Measurements from ENCODE around the gene PCAT7. TPM values are rescaled to one million over a fixed set of nuclear protein-coding genes. Genes with fewer than 3 reads are reported as not detected.

PCAT7 gene
- total RNA-seq, 1 experiment from 2014 or later: 4.0 TPM

DNA sequence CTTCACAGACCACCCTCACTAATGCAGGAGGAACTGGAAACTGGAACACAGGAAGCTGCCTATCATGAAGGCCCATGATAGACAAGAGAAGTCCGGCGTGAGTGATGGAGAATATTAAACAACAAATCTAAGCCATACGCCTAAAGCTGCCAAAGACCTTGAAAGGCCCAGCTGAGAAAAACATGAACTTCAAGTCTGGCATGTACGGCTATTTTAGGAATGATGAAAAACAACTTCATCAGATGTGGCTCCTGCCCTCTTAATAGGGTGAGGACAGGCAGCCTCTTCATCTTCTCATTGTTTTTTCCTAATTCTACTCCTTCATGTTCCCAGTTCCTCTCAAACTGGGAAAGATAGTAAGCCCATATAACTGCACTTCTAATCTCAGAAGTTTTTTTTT, 64.1 kb downstream of the PCAT7 start:
- Mint-ChIP-seq H3K4me3 (no peak overlapping the region), H3K4me1 (no peaks in the 10 kb centered on the region), H3K27me3 (ENCODE audit: low read depth) (peaks cover 6% of the 10 kb centered on the region; the same call in 1 of the 2 replicates), H3K36me3 (ENCODE audit: insufficient read depth in 1 of 3, low read depth in 3 of 3) (peaks cover 0 to 3% (median 0%) of the 10 kb centered on the region in 3 experiments; a peak in 2 of 7 replicates), H3K9me3 (no peaks in the 10 kb centered on the region), H3K27ac (no peak overlapping the region; a peak in 1 of 7 replicates)
- H3K9me3 ChIP-seq (ENCODE audit: control insufficient read depth, low read depth, low read length): no peaks in the 10 kb centered on the region
- no peak overlapping the region for H2BK20ac ChIP-seq (ENCODE audit: low read depth, low read length, poor library complexity, severe bottlenecking)
- no peak for DNase-seq
- H3K79me2 ChIP-seq (ENCODE audit: insufficient read depth, low read length): no peaks in the 10 kb centered on the region; the same call in 1 of the 2 replicates
- H3K56ac ChIP-seq (ENCODE audit: insufficient read length, low read depth, low read length): no peak overlapping the region
- H3K27me3 ChIP-seq (ENCODE audit: insufficient read depth, low read length): no peaks in the 10 kb centered on the region
- H3K79me1 ChIP-seq (ENCODE audit: insufficient read depth, low read depth, low read length, poor library complexity, severe bottlenecking): no peaks in the 10 kb centered on the region
- no peak overlapping the region for H3T11ph ChIP-seq (ENCODE audit: low read length)
- no peak overlapping the region for H3K23ac ChIP-seq (ENCODE audit: insufficient read length, low read depth, low read length)
- H4K8ac ChIP-seq (replicated peaks; ENCODE audit: insufficient read length, low read depth, low read length): no peak overlapping the region
- H2BK120ac ChIP-seq (ENCODE audit: low read depth, low read length, poor library complexity, severe bottlenecking): no peak overlapping the region
- no peak overlapping the region for H2BK15ac ChIP-seq (ENCODE audit: low read depth, low read length)
- no peaks in the 10 kb centered on the region for H3K4me1 ChIP-seq (ENCODE audit: insufficient read depth, low read length)
- no peak overlapping the region for H3K18ac ChIP-seq (ENCODE audit: insufficient read length, low read depth, low read length)
- H4K20me1 ChIP-seq (ENCODE audit: control insufficient read depth, insufficient read depth, insufficient read length): no peaks in the 10 kb centered on the region
- H2AFZ ChIP-seq (ENCODE audit: low read length): no peak overlapping the region
- H3K27ac ChIP-seq (ENCODE audit: insufficient read length, low read depth, low read length): no peak overlapping the region
- WGBS (ENCODE audit: extremely low coverage, insufficient read length, low lambda C conversion rate): no CpG with 5 or more reads among the region's 4 CpGs
- no peaks in the 10 kb centered on the region for H3K23me2 ChIP-seq (ENCODE audit: insufficient read length, low read depth, low read length, poor library complexity, severe bottlenecking)
- no peak overlapping the region for H2AK5ac ChIP-seq (ENCODE audit: insufficient read length, low read length)
- no peak overlapping the region for H3K9ac ChIP-seq (ENCODE audit: extremely low read depth, insufficient read length, low read length)
- H4K91ac ChIP-seq (ENCODE audit: insufficient read length, low read depth, low read length): no peak overlapping the region
- no peak overlapping the region for H3K4me2 ChIP-seq (ENCODE audit: insufficient read depth, insufficient read length, low read length)
- TF ChIP-seq, protein P1, sequence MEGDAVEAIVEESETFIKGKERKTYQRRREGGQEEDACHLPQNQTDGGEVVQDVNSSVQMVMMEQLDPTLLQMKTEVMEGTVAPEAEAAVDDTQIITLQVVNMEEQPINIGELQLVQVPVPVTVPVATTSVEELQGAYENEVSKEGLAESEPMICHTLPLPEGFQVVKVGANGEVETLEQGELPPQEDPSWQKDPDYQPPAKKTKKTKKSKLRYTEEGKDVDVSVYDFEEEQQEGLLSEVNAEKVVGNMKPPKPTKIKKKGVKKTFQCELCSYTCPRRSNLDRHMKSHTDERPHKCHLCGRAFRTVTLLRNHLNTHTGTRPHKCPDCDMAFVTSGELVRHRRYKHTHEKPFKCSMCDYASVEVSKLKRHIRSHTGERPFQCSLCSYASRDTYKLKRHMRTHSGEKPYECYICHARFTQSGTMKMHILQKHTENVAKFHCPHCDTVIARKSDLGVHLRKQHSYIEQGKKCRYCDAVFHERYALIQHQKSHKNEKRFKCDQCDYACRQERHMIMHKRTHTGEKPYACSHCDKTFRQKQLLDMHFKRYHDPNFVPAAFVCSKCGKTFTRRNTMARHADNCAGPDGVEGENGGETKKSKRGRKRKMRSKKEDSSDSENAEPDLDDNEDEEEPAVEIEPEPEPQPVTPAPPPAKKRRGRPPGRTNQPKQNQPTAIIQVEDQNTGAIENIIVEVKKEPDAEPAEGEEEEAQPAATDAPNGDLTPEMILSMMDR (conservative IDR thresholded peaks at IDR 0.05): no peak
- H3K14ac ChIP-seq (ENCODE audit: insufficient read depth, low read length): no peak overlapping the region
- no peak overlapping the region for H2BK12ac ChIP-seq (ENCODE audit: insufficient read length, low read depth, low read length)
- H4K5ac ChIP-seq (ENCODE audit: insufficient read length, low read depth, low read length): no peak overlapping the region
- H2BK5ac ChIP-seq (ENCODE audit: insufficient read length, low read length): no peak overlapping the region
- H3K4ac ChIP-seq (ENCODE audit: low read depth, low read length): no peak overlapping the region

Other genes starting within 250 kb of the PCAT7 start
- gene NUTM2F, start 226.4 kb upstream of the PCAT7 start, total RNA-seq (2021): 0.15 TPM in 1 of 2 replicates, not detected in the other
- gene FBP2, start 38.7 kb downstream of the PCAT7 start, total RNA-seq (2021): not detected in 2 replicates
- 1.9 and 2.2 TPM in 2 replicates for gene FBP1, start 84.4 kb downstream of the PCAT7 start, total RNA-seq (2021)
- gene AOPEP, start 171.6 kb downstream of the PCAT7 start, total RNA-seq (2021): 15.0 and 15.2 TPM in 2 replicates